ENCODE data around the gene ZBTB20.

ZBTB20 gene

GRCh38 chr3:115004201-115005140 lies 142.6 kb downstream of the ZBTB20 start:
- TF ChIP-seq GABPA (IDR thresholded peaks at IDR 0.05; ENCODE audit: low read depth) = no peak
- TF ChIP-seq SPI1 (IDR thresholded peaks at IDR 0.05; ENCODE audit: borderline replicate concordance, low read depth) = no peak
- DNase-seq (ENCODE audit: low read depth in 1 of 2, low spot score in 1 of 2) = no peak
- H3K4me3 ChIP-seq (replicated peaks; ENCODE audit: insufficient read depth, low read length) = no peak overlapping the region
- H3K27ac ChIP-seq (replicated peaks) = no peak overlapping the region
- H3K27me3 ChIP-seq (ENCODE audit: insufficient read depth, poor library complexity, severe bottlenecking) = no peaks in the 10 kb centered on the region

- TF ChIP-seq REST (IDR thresholded peaks at IDR 0.05; ENCODE audit: insufficient replicate concordance, low read depth) = no peak
- TF ChIP-seq POLR2AphosphoS5 (IDR thresholded peaks at IDR 0.05; ENCODE audit: low read depth) = no peak
- TF ChIP-seq GABPA (IDR thresholded peaks at IDR 0.05; ENCODE audit: low read depth) = no peak
- H3K27me3 ChIP-seq (ENCODE audit: insufficient read depth, poor library complexity, severe bottlenecking) = no peaks in the 10 kb centered on the region
- no peak overlapping the region for H3K27ac ChIP-seq (replicated peaks)
- no peak for DNase-seq (ENCODE audit: low read depth in 1 of 2, low spot score in 1 of 2)
- no peak overlapping the region for H3K4me3 ChIP-seq (replicated peaks; ENCODE audit: insufficient read depth, low read length)
These were observed 148.0 kb downstream of the ZBTB20 start for GRCh38 chr3:114998971-114999579.

GRCh38 chr3:114994554-114995341 lies 152.3 kb downstream of the ZBTB20 start:
- Histone ChIP-seq H3K27me3 (ENCODE audit: insufficient read depth, poor library complexity, severe bottlenecking) (no peaks in the 10 kb centered on the region), H3K4me3 (replicated peaks; ENCODE audit: insufficient read depth, low read length) (no peak overlapping the region), H3K27ac (replicated peaks) (no peak overlapping the region)
- no peak for DNase-seq (ENCODE audit: low read depth in 1 of 2, low spot score in 1 of 2)
- no peak for TF ChIP-seq CTCF (IDR thresholded peaks at IDR 0.05; ENCODE audit: insufficient read depth, low read length)
- TF ChIP-seq SPI1 (IDR thresholded peaks at IDR 0.05; ENCODE audit: borderline replicate concordance, low read depth) = no peak
- no peak for TF ChIP-seq POLR2AphosphoS5 (IDR thresholded peaks at IDR 0.05; ENCODE audit: low read depth)
- TF ChIP-seq GABPA (IDR thresholded peaks at IDR 0.05; ENCODE audit: low read depth) = no peak
- no peak for TF ChIP-seq REST (IDR thresholded peaks at IDR 0.05; ENCODE audit: insufficient replicate concordance, low read depth)

- Histone ChIP-seq H3K4me3 (replicated peaks; ENCODE audit: insufficient read depth, low read length) (no peak overlapping the region), H3K27ac (replicated peaks) (no peak overlapping the region), H3K27me3 (ENCODE audit: insufficient read depth, poor library complexity, severe bottlenecking) (no peaks in the 10 kb centered on the region)
- TF ChIP-seq GABPA (IDR thresholded peaks at IDR 0.05; ENCODE audit: low read depth) = no peak
- TF ChIP-seq POLR2AphosphoS5 (IDR thresholded peaks at IDR 0.05; ENCODE audit: low read depth) = no peak
- no peak for TF ChIP-seq REST (IDR thresholded peaks at IDR 0.05; ENCODE audit: insufficient replicate concordance, low read depth)
- TF ChIP-seq SPI1 (IDR thresholded peaks at IDR 0.05; ENCODE audit: borderline replicate concordance, low read depth) = no peak
- TF ChIP-seq CTCF (IDR thresholded peaks at IDR 0.05; ENCODE audit: insufficient read depth, low read length) = no peak
- DNase-seq (ENCODE audit: low read depth in 1 of 2, low spot score in 1 of 2) = no peak
These were observed 161.3 kb downstream of the ZBTB20 start for GRCh38 chr3:114985776-114986175.
